Right atrium auricular region (tissue), 2 donors: ENCODE results near the gene SNX19. TPM values are rescaled to one million over a fixed set of nuclear protein-coding genes. Genes with fewer than 3 reads are reported as not detected.

ENCODE experiments used
- DNase-seq: peaks from one replicate; pipeline ENCODE4 v3.0.0-alpha.2; 2019; ENCODE audit warnings: low spot score
- H3K27ac ChIP-seq, 2 donors: fragments of 200-600 bp; sonication (generic); 1 replicate in 1 of 2; 2 replicates in 1 of 2; pipeline ENCODE4 v1.5.1; 2016 to 2019
- H3K27me3 ChIP-seq, 2 donors: fragments of 200-600 bp; sonication (generic); one replicate each; pipeline versions ENCODE4 v1.5.1 to v1.6.0; 2017 to 2019
- H3K36me3 ChIP-seq: fragments of 200-600 bp; sonication (generic); one replicate; pipeline ENCODE4 v1.5.1; 2016
- H3K4me1 ChIP-seq, 2 donors: fragments of 200-600 bp; sonication (generic); one replicate each; pipeline versions ENCODE4 v1.5.1 to v1.6.0; 2017 to 2019
- H3K4me3 ChIP-seq, 2 donors: fragments of 200-600 bp; sonication (generic); 1 replicate in 1 of 2; 2 replicates in 1 of 2; pipeline ENCODE4 v1.5.1; 2017 to 2019; ENCODE audit warnings: mild to moderate bottlenecking in 1 of 2, moderate library complexity in 1 of 2
- H3K9me3 ChIP-seq, 2 donors: fragments of 200-600 bp; sonication (generic); one replicate each; pipeline ENCODE4 v1.5.1; 2019
- total RNA-seq, 2 donors: library from RNA; depleted of rRNA; stranded (reverse); fragments of >200 nt; gene quantifications; one replicate each; pipeline ENCODE4 v1.1.0, GENCODE V29; 2016
- TF ChIP-seq, protein P1 (sequence below), 2 donors: fragments of 200-600 bp; sonication (generic); IDR thresholded peaks; one replicate each; pipeline ENCODE4 v1.5.1; 2019; ENCODE audit warnings: antibody characterized with exemption in 2 of 2

Gene SNX19
- total RNA-seq, 2 donors from 2014 or later, result 66.9 to 85.1 TPM

DNA sequence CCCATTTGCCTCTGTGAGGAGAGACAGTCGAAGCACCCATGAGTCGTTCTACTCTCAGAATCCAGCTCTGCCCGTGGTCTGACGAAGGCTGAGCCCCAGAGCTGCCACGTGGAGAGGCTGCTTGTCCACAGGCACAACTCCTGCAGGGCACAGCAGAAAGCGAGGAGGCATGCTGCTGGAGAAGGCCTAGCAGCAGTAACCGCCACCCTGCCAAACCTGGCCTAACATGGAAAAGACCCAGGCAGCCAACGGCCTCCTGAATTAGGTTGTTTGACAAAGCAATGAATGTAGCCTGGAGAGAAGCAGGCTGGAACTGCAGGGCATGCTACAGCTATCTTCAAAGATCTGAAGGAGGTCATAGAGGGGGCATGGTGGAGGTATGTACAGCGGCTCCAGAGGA, 89.7 kb downstream of the SNX19 start:
- no peaks in the 10 kb centered on the region for H3K9me3 ChIP-seq
- no peak for DNase-seq
- H3K27me3 ChIP-seq, result no peaks in the 10 kb centered on the region
- H3K4me3 ChIP-seq, result no peak overlapping the region
- H3K27ac ChIP-seq, result no peak overlapping the region
- H3K4me1 ChIP-seq, result peaks cover 0 to 37% of the 10 kb centered on the region in 2 donors
- no peaks in the 10 kb centered on the region for H3K36me3 ChIP-seq
- TF ChIP-seq, protein P1, sequence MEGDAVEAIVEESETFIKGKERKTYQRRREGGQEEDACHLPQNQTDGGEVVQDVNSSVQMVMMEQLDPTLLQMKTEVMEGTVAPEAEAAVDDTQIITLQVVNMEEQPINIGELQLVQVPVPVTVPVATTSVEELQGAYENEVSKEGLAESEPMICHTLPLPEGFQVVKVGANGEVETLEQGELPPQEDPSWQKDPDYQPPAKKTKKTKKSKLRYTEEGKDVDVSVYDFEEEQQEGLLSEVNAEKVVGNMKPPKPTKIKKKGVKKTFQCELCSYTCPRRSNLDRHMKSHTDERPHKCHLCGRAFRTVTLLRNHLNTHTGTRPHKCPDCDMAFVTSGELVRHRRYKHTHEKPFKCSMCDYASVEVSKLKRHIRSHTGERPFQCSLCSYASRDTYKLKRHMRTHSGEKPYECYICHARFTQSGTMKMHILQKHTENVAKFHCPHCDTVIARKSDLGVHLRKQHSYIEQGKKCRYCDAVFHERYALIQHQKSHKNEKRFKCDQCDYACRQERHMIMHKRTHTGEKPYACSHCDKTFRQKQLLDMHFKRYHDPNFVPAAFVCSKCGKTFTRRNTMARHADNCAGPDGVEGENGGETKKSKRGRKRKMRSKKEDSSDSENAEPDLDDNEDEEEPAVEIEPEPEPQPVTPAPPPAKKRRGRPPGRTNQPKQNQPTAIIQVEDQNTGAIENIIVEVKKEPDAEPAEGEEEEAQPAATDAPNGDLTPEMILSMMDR (IDR thresholded peaks at IDR 0.05), result no peak

DNA sequence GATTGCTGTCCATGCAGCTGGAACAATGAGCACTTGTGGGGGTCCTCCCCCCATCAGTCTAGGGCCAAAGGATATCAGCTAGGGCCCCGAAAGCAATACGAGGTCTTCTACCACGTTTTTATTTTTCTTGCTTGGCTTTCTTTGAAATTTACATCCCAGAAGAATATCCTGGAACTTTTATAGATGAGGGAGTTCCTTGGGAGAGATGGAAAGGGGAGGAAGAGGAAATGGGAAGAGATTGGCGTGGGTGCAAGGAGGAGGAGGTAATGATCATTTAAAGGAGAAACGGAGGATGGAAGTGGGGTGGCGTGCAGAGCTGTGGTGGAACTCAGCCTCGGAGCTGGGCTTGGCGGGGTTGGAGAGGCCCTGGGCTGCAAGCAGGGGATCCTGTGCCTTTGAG, 90.3 kb downstream of the SNX19 start:
- TF ChIP-seq, protein P1 (IDR thresholded peaks at IDR 0.05), result no peak
- peaks cover 0 to 31% of the 10 kb centered on the region in 2 donors for H3K4me1 ChIP-seq

DNA sequence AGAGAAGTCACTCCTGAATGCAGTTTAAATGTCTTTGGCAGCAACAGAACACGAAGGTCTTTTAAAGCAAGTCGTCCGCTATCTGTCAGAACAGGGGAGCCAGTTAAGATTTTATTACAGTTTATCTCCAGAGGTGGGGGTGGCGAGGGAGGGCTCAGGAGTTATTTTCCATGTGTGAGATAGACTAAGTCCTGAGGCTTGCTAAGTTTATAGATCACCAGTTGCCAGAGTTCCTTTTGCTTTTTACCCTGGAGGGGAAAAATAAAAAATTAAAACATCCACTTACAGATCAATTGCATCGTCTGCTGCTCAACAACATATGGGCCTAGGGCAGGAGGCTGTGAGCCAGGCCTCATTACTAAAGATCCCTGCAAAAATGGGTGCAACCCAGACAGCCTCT, 90.7 kb downstream of the SNX19 start:
- no peak overlapping the region for H3K4me3 ChIP-seq
- H3K9me3 ChIP-seq, result no peaks in the 10 kb centered on the region
- no peaks in the 10 kb centered on the region for H3K27me3 ChIP-seq
- no peak for DNase-seq
- no peaks in the 10 kb centered on the region for H3K36me3 ChIP-seq
- H3K27ac ChIP-seq, result no peak overlapping the region
- H3K4me1 ChIP-seq, result peaks cover 0 to 27% of the 10 kb centered on the region in 2 donors
- TF ChIP-seq, protein P1 (IDR thresholded peaks at IDR 0.05), result no peak

More for the DNA sequence above, 90.3 kb downstream of the SNX19 start:
- H3K36me3 ChIP-seq, result no peaks in the 10 kb centered on the region
- H3K27ac ChIP-seq, result no peak overlapping the region
- H3K27me3 ChIP-seq, result no peaks in the 10 kb centered on the region
- H3K9me3 ChIP-seq, result no peaks in the 10 kb centered on the region
- no peak overlapping the region for H3K4me3 ChIP-seq
- no peak for DNase-seq
